HG02870 (cell line): ENCODE data around the gene RCBTB2.
"Not testable (repeated sequence)": the region's sequence is repeated elsewhere in the genome, so short reads cannot be mapped to it uniquely, and the experiment has no call there.

Source experiments
- ATAC-seq: cut with Tn5 transposase; IDR thresholded peaks from one replicate; pipeline ENCODE4 v1.9.1; 2021; ENCODE audit warnings: mild to moderate bottlenecking, moderate library complexity; ENCODE audit not compliant: unreplicated experiment

Gene RCBTB2

DNA sequence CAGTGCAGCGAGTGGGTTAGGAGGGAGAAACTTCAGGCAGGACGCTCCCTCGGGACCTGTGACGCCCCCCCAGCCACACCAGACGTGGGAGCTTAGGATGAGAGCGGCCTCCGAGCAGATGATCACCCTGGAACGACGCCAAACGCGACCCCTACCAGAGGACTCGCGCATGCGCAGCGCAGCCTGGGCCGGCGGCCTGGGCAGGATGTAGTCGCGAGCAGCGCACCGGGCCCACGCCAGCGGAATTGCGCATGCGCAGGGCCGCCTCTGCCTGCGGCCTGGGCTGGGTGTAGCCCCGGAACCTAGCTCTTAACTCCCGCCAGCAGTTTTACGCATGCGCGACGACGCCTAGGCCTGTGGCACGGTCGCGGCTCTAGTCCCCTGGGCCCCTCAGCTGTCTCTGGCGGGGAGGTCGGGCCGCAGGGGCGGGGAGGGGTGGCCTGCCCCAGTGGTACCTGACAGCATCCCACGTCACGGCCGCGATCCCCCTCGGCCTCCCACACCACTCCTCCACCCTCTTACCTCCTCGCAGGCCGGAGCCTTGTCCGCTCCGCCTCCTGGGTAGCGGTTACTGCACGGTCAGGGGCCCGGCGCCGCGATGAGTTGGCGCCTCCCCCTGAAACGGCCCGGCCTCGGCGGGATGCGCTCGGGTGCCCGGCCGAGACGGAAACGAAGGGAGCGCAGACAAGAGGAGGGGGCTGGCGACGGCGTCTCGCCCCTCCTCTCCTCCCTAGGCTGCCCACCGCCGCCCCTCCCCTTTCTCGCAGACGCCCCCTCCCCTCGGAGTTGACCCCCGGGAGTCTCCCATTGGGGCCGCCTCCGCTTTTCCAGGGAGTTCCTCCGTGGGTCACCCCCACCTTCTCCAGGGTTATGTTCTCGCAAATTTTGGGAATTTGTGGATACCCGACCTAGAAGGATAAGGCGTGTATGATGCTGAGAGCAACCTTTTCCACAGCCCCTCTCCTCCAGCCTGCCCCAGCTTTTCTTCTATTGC, at the start of gene RCBTB2:
TSS of gene RCBTB2 (minus strand) at position 575 of the 994 bp plus-strand sequence. CDS start 11,141 bp downstream, outside the sequence.
- ATAC-seq = peak; percentile 77

DNA sequence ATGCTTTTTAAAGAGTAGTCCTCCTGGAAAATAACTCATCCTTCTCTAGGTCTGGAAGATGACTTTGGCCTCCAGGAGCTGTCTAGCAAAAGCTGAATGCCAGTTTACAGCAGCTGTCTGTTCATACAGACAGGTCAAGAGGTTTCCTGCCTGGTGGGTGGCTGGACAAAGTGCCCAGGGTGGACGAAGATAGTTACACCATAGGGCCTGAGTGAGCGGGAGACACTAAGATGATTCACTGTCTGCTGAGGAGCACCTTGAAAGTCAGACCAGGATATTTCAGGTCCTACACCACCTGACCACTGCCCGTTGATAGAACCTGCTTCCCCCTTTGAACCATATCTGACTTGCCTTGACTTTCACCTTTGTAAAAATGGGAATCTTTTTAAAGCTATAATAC, 49.2 kb upstream of the RCBTB2 start:
- ATAC-seq = no peak

DNA sequence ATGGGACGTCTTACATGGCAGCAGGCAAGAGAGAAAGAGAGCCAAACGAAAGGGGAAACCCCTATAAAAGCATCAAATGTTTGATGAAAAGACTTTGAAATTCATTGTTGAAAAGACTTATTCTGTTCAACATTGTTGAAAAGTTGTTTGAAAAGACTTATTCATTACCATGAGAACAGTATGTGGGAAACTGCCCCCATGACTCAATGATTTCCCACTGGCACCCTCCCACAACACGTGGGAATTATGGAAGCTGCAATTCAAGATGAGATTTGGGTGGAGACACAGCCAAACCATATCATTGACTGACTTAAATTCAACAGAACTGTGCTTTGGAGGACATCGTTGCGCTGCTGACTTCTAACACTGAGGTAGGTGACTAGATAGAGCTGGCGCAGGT, 48.0 kb upstream of the RCBTB2 start:
- ATAC-seq = no peak

DNA sequence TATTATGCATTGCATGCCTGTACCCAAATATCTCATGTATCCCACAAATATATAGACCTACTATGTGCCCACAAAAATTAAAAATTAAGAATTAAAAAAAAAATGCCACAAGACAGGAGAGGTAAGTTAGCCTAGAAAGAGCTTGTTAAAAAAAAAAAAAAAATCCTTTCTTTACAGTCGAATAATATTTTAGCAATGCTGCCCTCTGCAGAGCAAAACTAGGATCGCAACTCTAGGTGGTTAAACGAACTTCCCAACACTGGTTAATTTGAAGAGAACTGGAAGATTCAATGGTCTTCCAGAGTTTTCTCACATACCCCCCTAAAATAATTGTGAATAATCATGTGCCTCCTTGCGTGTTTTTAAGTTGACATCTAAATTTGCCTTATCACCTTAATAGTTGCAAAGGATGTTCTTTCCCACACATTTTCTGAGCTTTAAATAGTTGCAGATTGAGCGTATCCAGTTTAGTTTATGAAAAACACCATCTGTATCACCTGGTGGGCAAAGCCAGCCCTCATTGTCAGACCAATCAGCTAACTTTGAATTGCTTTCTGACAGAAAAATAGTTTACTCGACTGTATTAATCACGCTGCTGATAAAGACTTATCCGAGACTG, 47.4 kb upstream of the RCBTB2 start:
- no peak for ATAC-seq

DNA sequence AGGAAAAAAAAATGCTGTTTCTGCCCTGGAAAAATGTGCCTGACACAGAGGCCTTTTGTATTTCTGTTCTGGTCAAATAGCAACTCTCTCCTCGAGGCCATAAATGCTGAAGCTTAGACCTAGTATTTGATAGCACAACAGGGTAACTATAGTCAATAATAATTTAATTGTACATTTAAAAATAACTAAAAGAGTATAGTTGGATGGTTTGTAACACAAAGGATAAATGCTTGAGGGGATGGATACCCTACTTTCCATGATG, 47.0 kb upstream of the RCBTB2 start:
- ATAC-seq = not testable (repeated sequence)

DNA sequence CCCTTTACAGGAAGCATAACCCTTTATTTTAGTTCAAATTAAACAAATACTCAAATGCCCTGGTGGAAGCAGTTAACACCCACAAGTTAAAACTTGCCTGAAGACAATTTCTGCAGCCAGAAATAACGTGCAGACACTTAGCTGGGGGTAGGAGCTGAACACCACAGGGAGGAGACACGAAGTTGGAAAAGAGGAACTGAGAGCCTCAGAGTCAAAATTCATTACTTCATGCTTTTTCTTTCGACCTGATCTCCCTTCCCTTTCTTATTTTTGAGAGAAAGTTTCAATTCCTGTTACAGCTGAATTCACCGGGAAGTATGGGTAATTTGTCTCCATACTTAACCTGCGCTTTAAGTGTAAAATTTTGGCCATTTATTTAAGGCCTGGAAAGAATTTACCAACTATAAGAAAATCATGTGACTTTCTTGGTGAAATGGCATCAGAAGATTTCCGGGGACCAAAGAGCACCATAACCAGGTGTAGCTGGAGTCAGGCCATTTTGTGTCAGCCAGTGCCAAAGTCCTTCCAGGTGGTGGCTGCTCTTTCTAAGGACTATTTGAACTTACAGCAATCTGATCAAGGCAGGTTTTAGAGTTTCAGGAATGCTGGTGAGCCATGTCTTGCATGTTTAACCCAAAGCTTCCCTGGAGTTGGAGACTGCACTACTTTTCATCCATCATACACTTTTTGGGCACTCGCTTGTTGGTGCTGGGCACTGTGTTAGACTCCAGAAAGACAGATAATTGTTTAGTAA, 46.5 kb upstream of the RCBTB2 start:
- ATAC-seq = peak; percentile 72

DNA sequence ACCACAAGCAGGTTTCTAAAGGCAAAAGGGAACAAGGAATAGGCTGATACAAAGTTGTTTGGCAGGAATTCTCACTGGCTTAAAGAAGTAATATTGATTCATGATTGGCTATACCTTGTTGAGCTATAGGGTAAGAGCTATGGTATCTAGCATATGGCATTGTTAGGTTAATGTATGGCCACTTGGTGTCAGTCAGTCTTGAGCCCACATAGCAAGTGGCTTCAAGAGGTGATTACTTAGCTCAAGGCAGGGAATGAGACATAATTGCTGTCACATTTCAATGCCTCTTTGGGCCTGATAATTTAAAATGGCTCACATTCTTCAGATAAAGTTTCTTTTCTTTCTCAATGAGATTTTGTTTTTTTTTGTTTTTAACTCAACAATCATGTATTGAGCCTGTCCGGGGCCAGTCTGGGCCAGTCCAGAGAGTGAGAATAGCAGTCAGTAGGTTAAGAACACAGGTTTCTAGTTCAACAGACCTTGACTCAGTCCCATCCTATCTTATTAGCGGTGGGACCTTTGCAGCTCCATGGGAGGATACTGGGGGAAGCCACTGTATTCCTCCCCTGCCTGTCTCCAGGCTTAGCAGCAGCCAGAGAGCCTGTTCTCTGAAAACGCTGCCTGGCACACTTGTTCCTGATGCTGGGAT, 45.8 kb upstream of the RCBTB2 start:
- ATAC-seq = peak; percentile 74

DNA sequence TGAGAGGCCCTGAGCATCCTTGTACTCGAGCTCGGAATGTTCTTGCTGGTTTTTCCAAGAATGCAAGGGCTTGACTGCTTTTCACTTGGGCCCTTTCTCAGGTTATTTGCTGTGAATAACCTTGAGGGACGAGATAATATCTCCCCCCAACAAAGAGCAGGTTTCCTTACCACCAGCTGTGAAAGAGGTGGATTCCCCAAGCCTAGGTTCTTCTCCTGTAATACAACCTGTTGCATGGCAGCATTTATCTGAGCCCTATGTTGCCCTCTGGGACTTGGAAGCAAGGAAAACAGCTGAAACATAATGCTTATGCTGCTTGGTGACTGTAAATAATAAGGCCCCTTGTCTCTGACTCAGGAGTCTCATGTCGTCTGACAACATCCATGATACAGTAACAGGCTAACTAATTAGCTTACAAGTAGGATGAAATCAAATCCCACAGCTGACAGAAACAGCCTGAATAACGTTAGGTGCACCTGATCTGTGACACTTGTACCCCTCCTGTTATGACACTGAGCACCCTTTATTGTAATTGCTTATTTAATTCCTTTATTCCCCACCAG, 43.6 kb upstream of the RCBTB2 start:
- no peak for ATAC-seq

DNA sequence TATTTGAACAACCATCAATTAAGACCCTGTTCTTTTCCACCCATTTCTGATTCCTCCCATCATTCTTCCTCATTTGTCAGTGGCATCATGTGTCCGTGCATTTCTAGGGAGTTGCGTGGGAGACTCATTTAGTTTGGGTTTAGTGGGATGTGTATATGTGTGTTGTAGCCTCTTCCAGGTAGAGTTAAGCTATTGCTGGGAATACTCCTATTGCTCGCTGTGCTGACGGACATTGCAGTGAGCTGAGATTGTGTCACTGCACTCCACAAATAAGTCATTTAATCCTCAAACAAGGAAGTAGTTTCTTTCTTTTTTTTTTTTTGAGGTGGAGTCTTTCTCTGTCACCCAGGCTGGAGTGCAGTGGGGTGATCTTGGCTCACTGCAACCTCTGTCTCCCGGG, 42.2 kb upstream of the RCBTB2 start:
- ATAC-seq = no peak

DNA sequence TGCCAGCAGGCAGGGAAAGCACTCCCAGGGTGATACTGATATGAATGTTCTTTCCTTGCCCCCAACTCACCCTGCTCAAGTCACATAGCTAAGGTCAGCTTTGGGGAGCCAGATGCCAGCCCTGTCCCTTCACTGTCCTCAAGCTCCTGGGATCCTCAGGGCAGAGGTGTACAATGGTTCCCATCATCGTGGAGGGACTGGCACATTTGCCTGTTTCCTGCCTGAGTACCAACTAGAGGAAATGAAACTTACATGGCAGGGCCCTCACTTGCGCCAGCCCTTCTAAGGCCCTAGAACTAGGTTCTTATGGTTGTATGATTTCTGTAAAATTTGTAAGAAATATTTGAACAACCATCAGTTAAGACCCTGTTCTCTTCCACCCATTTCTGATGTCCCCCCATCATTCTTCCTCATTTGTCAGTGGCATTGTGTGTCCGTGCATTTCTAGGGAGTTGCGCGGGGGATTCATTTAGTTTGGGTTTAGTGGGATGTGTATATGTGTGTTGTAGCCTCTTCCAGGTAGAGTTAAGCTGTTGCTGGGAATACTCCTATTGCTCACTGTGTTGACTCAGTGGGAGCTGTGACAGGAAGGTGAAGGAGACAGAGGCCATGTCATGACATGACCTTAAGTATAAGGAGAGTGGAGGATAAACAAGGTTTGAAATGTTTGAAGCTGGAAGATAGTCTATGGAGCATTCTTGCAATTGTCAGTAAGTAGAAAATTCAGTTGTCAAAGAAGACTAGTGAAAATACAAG, 41.3 kb upstream of the RCBTB2 start:
- no peak for ATAC-seq

DNA sequence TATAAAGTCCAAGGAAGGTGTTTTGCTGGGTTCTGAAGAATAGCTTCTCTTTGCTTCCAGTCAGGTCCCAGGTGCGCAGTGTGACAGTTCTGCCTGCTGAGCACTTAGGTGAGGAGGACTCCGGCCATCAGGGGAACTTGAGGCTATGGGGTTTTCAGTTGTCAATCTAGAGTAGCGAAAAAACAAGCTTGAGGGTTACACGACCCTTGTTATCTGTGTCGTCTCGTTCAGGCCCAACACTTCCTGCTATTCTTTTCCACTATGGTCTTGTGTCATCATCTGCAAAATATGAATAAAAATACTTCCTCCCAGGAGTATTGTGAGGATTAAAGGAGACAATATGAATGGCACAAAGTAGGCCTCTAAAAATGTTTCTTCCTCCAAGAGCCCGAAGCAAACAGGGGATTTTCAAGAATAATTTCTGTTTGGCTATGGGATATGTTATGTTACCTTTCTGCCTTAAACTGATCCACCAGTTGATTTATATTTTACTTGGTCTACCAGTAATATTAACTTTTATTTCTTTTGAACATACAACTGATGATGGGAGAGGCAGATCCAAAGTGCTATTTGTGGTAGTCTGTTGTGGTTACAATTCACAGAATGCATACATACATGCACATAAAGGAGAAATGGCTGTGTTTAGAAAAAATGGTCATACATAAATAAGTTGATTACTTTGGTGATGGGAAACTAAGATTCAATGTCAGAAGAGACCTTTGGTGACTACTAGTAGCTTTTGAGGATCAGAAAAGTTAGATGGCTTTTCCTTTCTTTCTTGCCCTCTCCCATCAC, 40.5 kb upstream of the RCBTB2 start:
- ATAC-seq = no peak

DNA sequence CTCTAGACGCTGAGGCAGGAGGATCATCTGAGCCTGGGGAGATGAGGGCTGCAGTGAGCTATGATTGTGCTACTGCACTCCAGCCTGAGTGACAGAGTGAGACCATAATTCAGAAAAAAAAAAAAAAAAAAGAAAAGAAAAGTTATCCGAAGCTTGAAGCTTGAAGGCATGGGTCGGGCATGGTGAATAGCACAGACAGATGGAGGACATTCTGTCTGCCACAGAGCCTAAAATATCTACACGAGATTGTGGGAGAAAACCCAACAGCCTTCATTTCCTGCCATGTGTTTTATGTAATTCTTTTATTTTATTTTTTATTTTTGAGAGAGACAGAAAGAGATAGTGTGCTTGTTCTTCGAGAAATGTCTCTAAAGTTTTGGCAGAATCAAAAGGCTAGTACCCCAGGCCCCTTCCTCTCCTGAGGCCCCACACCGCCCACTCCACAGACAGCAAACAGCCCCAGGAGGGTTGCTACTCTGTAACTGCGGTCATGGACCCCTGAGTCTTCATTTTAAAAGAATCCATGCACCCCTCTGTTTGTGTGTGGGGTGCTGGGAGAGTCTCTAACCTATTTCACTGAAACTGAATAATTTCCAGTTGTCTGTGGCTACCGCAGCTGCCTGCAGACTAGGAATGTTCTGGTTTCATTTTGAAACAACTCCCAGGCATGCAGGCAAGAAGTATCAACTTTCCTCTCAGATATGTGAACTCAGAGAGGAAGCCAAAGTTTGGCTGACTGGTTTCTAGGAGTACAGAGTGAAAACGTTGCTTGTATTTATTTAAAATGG, 38.4 kb upstream of the RCBTB2 start:
- peak; percentile 42 for ATAC-seq

DNA sequence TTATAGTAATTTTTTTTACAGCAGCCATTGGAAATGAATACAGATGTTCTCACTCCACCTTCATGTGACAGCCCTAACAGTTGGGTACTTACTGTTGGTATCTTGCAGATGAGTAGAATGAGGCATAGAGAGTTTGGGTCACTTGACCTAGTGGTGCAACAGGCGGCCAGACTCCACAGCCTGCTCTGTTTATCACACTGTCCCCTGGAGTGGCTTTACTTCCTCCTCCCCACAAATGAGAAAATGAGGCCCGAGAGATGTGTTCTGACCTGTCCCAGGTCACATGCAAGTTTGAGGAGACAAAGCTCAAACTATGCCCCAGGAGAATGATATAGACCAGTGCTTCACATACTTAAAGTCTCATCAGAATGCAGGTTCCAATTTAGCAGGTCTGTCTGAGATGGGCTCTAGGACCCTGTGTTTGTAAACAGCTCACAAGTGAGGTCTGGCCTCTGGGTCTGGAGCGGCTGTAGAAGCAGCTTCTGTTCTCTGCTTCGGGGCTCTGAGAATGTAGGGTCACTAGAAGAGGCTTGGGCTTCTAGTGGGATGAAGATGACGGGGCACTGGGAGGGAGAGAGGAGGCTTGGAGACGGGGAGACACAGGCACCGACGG, 37.4 kb upstream of the RCBTB2 start:
- ATAC-seq = no peak

DNA sequence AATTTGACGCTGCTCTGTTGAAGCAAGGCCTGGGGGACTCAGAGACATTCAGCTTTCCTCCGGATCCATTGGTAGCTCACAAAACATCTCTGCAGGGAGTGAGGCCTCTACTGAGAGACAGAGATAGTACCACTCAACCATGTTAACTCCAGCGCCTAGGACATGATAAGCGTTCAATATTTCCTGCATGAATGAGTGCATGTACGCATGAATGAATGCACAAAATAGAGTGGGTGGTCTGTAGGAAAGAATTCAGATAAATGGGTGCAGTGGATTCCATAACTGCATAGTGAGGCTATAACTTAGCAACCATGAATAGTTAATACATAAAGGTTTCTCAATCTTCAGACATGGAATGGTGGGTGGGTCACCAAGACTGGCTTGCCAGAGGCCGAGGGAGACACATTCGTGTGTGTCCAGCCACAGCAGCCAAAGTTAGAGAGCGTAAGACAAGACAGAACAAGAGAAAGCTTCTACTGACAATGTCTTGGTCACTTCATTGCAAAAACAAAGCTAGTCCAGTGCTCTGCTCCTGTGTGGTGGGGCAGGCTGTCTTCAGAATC, 36.3 kb upstream of the RCBTB2 start:
- ATAC-seq = no peak

DNA sequence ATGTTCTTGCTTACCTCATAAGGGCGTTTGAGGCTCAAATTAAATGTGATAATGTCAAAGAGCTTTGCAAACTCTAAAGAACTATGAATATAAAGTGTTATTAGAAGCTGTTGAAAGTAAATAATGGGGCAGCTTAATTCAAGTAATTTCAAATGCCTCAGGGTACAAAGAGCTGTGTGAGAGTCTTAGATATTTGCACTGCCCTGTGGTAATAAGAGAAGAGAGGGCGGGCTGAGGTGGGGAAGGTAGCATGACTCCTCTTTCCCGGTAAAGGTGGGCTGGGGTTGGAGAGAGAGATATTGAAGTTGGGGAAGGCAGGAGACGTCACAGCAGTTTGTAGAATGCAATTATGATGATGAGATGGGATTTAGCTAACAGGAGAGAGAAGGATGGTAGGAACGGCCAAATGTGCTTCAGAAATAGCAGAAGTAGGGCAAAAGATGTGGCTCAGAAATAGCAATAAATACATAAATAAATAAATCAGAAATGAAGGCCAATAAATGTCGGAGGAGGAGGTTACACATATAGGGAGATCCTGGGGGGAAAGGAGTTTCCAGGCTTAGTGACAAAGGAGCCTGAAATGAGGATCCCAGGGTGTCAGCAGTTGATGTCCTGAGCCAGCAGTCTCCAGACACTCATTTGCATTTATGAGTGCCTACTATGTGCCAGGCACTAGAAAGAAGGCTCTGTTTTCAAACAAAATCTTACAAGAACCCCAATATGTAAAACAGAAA, 35.7 kb upstream of the RCBTB2 start:
- no peak for ATAC-seq

DNA sequence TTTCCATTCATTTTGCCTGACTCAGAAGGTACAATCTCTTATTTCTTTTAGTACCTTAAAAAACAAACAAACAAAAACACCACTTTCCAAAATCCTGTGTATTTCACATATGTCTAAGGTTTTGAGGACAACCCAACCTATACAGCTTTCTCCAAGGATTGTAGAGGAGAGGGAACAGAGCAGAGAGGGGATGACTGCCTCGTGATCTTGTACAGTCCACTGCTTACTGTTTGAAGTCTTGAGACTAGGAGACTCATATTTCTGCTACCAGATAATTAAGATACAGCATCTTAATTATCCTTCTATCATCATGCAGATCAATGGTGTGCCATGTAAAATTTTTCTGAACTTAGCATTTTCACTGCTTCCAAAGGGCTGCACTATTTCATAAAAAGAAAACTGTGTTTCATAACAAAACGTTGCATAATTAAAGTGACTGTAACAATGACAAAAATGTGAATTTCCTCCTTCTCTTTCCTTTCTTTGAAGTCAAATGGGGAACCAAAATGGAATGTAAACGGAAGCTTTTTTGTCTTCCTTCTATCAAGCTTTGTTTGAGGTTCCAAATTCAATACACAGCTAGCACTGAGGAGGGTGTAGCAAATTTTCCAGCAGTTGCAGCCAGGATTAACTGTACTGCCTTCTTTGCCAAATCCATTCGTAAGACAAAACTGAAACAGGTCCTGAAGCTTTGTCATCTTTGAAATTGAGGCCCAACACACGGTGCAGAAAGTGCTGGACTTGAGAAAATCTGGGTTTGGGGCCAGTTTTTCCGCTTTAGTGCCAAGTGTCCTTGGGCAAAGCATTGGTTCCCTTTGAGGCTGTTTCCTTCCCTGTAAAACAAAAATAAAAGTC, 34.9 kb upstream of the RCBTB2 start:
- ATAC-seq = no peak
